IMR-90 (cell line): ENCODE measurements around the gene TFB1M. TPM values are rescaled to one million over a fixed set of nuclear protein-coding genes. Genes with fewer than 3 reads are reported as not detected.
"Not testable (repeated sequence)": the region's sequence is repeated elsewhere in the genome, so short reads cannot be mapped to it uniquely, and the experiment has no call there.

Source experiments
- ATAC-seq: fragments of 200-7000 bp; cut with Tn5 transposase; 2 replicates; pipeline ENCODE4 v1.9.1; 2020; ENCODE audit warnings: low read depth, mild to moderate bottlenecking, moderate library complexity
- BruUV-seq: library from RNA; stranded (reverse); fragments of 400-500 nt; replicated peaks from 2 replicates; lab custom pipeline; 2021; lab: Mats Ljungman, UMichigan
- CTCF ChIA-PET: fragments of 300-600 bp; formaldehyde crosslinking; extraction: SDS; loops from one replicate; lab custom pipeline; 2021; ENCODE audit warnings: antibody characterized with exemption; lab: Yijun Ruan, JAX
- POLR2A ChIA-PET: fragments of 300-600 bp; sonication (Branson Sonifier 250); formaldehyde crosslinking; loops from one replicate; lab custom pipeline; 2022; ENCODE audit warnings: antibody characterized with exemption; ENCODE audit not compliant: unreplicated experiment; lab: Charles Lee
- DNase-seq: peaks from one replicate; pipeline ENCODE4 v3.0.0; 2013
- H2AFZ ChIP-seq: replicated peaks from 2 replicates; pipeline ENCODE3; 2013; ENCODE audit warnings: low read length, mild to moderate bottlenecking; ENCODE audit not compliant: poor library complexity
- H2AK5ac ChIP-seq: 2 replicates; pipeline ENCODE4 v1.6.1; 2013; ENCODE audit warnings: low read depth, low read length, inconsistent platforms
- H2AK9ac ChIP-seq: replicated peaks from 2 replicates; pipeline ENCODE3; 2013; ENCODE audit warnings: mild to moderate bottlenecking, low read depth, low read length, moderate library complexity; ENCODE audit not compliant: poor library complexity
- H2BK120ac ChIP-seq: 2 replicates; pipeline ENCODE4 v1.6.1; 2013; ENCODE audit warnings: low read depth, low read length, inconsistent platforms
- H2BK15ac ChIP-seq: 3 replicates; pipeline ENCODE4 v1.6.1; 2013; ENCODE audit warnings: low read depth, low read length, inconsistent platforms
- H2BK20ac ChIP-seq: 2 replicates; pipeline ENCODE4 v1.6.1; 2013; ENCODE audit warnings: low read depth, mild to moderate bottlenecking, inconsistent platforms, low read length, moderate library complexity
- H2BK5ac ChIP-seq: 2 replicates; pipeline ENCODE4 v1.6.1; 2013; ENCODE audit warnings: mild to moderate bottlenecking, low read depth, low read length, inconsistent platforms; ENCODE audit not compliant: poor library complexity, severe bottlenecking
- H3K14ac ChIP-seq: replicated peaks from 2 replicates; pipeline ENCODE4 v1.6.1; 2013; ENCODE audit warnings: low read depth, low read length, inconsistent platforms
- H3K18ac ChIP-seq: 2 replicates; pipeline ENCODE4 v1.6.1; 2013; ENCODE audit warnings: low read depth, low read length, control low read depth
- H3K23ac ChIP-seq: 2 replicates; pipeline ENCODE4 v1.6.1; 2013; ENCODE audit warnings: low read depth, low read length, inconsistent platforms
- H3K27ac ChIP-seq: 2 replicates; pipeline ENCODE4 v1.5.1; 2013; ENCODE audit warnings: mild to moderate bottlenecking, control low read depth, low read length; ENCODE audit not compliant: insufficient read depth
- H3K27me3 ChIP-seq: 2 replicates; pipeline ENCODE4 v1.6.1; 2013; ENCODE audit warnings: low read length; ENCODE audit not compliant: control insufficient read depth, insufficient read depth
- H3K36me3 ChIP-seq: 2 replicates; pipeline ENCODE4 v1.6.1; 2013; ENCODE audit warnings: low read length, mixed read lengths; ENCODE audit not compliant: control insufficient read depth, insufficient read depth
- H3K4ac ChIP-seq: 2 replicates; pipeline ENCODE4 v1.6.1; 2013; ENCODE audit warnings: low read depth, low read length, inconsistent platforms
- H3K4me1 ChIP-seq: 2 replicates; pipeline ENCODE4 v1.6.1; 2013; ENCODE audit warnings: low read length, mixed read lengths; ENCODE audit not compliant: control insufficient read depth, insufficient read depth
- H3K4me2 ChIP-seq: 2 replicates; pipeline ENCODE4 v1.6.1; 2013; ENCODE audit warnings: low read depth, mild to moderate bottlenecking, control low read depth, low read length, moderate library complexity
- H3K4me3 ChIP-seq: 2 replicates; pipeline ENCODE4 v1.5.1; 2013; ENCODE audit warnings: low read depth, mild to moderate bottlenecking, control low read depth, low read length, moderate library complexity; ENCODE audit not compliant: insufficient read depth
- H3K56ac ChIP-seq: 2 replicates; pipeline ENCODE4 v1.6.1; 2013; ENCODE audit warnings: low read length, inconsistent platforms; ENCODE audit not compliant: insufficient read depth; ENCODE audit errors: extremely low read depth
- H3K79me1 ChIP-seq, 2 experiments: 2 replicates each; pipeline ENCODE4 v1.6.1; 2013; ENCODE audit warnings: low read length in 2 of 2, inconsistent platforms in 1 of 2, low read depth in 1 of 2
- H3K9ac ChIP-seq: 2 replicates; pipeline ENCODE4 v1.6.1; 2013; ENCODE audit warnings: low read depth, low read length, control low read depth
- H3K9me1 ChIP-seq: 2 replicates; pipeline ENCODE4 v1.6.1; 2013; ENCODE audit warnings: low read length, inconsistent platforms; ENCODE audit not compliant: insufficient read depth
- H3K9me3 ChIP-seq: 2 replicates; pipeline ENCODE4 v1.6.1; 2013; ENCODE audit warnings: low read length; ENCODE audit not compliant: control insufficient read depth, insufficient read depth
- H4K20me1 ChIP-seq: 2 replicates; pipeline ENCODE4 v1.6.1; 2013; ENCODE audit warnings: low read length, inconsistent platforms; ENCODE audit not compliant: insufficient read depth
- H4K5ac ChIP-seq: 2 replicates; pipeline ENCODE4 v1.6.1; 2013; ENCODE audit warnings: mild to moderate bottlenecking, low read depth, low read length, control low read depth
- H4K8ac ChIP-seq, 2 experiments: 2 replicates each; pipeline ENCODE4 v1.6.1; 2013; ENCODE audit warnings: low read depth in 2 of 2, low read length in 2 of 2, control low read depth in 1 of 2, inconsistent platforms in 1 of 2
- H4K91ac ChIP-seq: 2 replicates; pipeline ENCODE4 v1.6.1; 2013; ENCODE audit warnings: low read depth, low read length, inconsistent platforms; ENCODE audit not compliant: insufficient read depth
- dilution Hi-C: fragments of 300-500 bp; cut with HindIII; formaldehyde crosslinking; loops from one replicate; pipeline ENCODE4 v1.14.3; 2018; ENCODE audit warnings: low sequenced_read_pairs; ENCODE audit not compliant: unreplicated experiment
- in situ Hi-C: fragments of 300-500 bp; cut with MboI; formaldehyde crosslinking; loops from 3 replicates; pipeline ENCODE4 v1.14.3; 2019; ENCODE audit warnings: low sequenced_read_pairs, inconsistent platforms, mixed read lengths
- intact Hi-C: fragments of 100-400 bp; cut with micrococcal nuclease; formaldehyde crosslinking; loops from 2 replicates; pipeline ENCODE4 v1.10.0; 2022
- polyA plus RNA-seq, 3 experiments: library from polyadenylated mRNA; depleted of rRNA; stranded (reverse); fragments of >200 nt; gene quantifications; 2 replicates each; pipeline ENCODE4 v1.2.3, GENCODE V29; 2012; ENCODE audit warnings: low replicate concordance in 1 of 3
- total RNA-seq: library from RNA; depleted of rRNA; stranded (reverse); fragments of >200 nt; gene quantifications from 2 replicates; pipeline ENCODE4 v1.2.3, GENCODE V29; 2012

TFB1M gene
- total and polyA plus RNA-seq, 2 of the 4 experiments (the other 2 are of a cell fraction) = 18.1 to 22.4 TPM

- H2BK5ac ChIP-seq, H3K18ac ChIP-seq, dilution Hi-C loops, H3K56ac ChIP-seq, H3K36me3 ChIP-seq, H3K9me1 ChIP-seq, BruUV-seq, H3K14ac ChIP-seq, H2AK5ac ChIP-seq, H2AK9ac ChIP-seq, H4K5ac ChIP-seq, H2BK120ac ChIP-seq, H3K23ac ChIP-seq, ATAC-seq, H3K4ac ChIP-seq, H3K27me3 ChIP-seq, POLR2A ChIA-PET, intact Hi-C loops, H3K4me2 ChIP-seq, H2BK20ac ChIP-seq, H3K9ac ChIP-seq, H3K9me3 ChIP-seq, H2BK15ac ChIP-seq, H3K79me1 ChIP-seq, H3K4me1 ChIP-seq, H3K27ac ChIP-seq, DNase-seq, H4K8ac ChIP-seq, H2AFZ ChIP-seq, H4K20me1 ChIP-seq, H4K91ac ChIP-seq, H3K4me3 ChIP-seq: not testable (repeated sequence)
- in situ Hi-C loops = loop anchor here (25.0 kb wide), 5 partner anchors 424 to 1849 kb away; no protein-coding TSS in a partner anchor
- CTCF ChIA-PET = interaction anchor here (0.6 to 2.6 kb wide), 2 partner anchors 10 to 163 kb away, joined by 3 to 8 read pairs; no protein-coding TSS in a partner anchor
These were observed 24.0 kb upstream of the TFB1M start for GRCh38 chr6:155338237-155338636.
